Measurements from ENCODE around the gene ALKBH8.

ALKBH8 gene

GRCh38 chr11:107593951-107594350, 28.4 kb upstream of the ALKBH8 start:
- Histone ChIP-seq H4K8ac (ENCODE audit: low read length) (no peak overlapping the region), H3K27me3 (ENCODE audit: control insufficient read depth in 1 of 2, insufficient read depth in 1 of 2, low read length in 2 of 2) (peaks cover 57 to 67% of the 10 kb centered on the region in 2 experiments), H3K9me3 (ENCODE audit: control insufficient read depth, low read length) (no peaks in the 10 kb centered on the region), H3K23ac (ENCODE audit: low read length in 2 of 2) (no peak overlapping the region), H2BK12ac (ENCODE audit: low read length in 2 of 2) (no peak overlapping the region), H4K91ac (ENCODE audit: low read length) (no peak overlapping the region), H3K9ac (ENCODE audit: low read length) (no peak overlapping the region), H3K14ac (ENCODE audit: low read length in 2 of 2) (no peak overlapping the region), H3K4me3 (ENCODE audit: insufficient read depth in 1 of 2, low read depth in 1 of 2, low read length in 2 of 2) (no peak overlapping the region), H2AK5ac (ENCODE audit: low read length, severe bottlenecking) (no peak overlapping the region), H3K4me2 (ENCODE audit: low read length, poor library complexity, severe bottlenecking) (no peak overlapping the region), H2BK15ac (ENCODE audit: low read depth, poor library complexity, severe bottlenecking) (no peak overlapping the region), H2BK120ac (ENCODE audit: low read depth, low read length) (no peak overlapping the region), H3K4me1 (ENCODE audit: control insufficient read depth, insufficient read depth, low read depth, low read length) (peaks cover 17% of the 10 kb centered on the region), H3K36me3 (ENCODE audit: control insufficient read depth in 1 of 2, insufficient read depth in 2 of 2, low read depth in 1 of 2, low read length in 2 of 2) (no peaks in the 10 kb centered on the region), H3K4ac (ENCODE audit: low read depth in 1 of 2, low read length in 2 of 2) (no peak overlapping the region), H3K18ac (ENCODE audit: low read depth in 1 of 2, low read length in 2 of 2) (no peak overlapping the region), H3K27ac (ENCODE audit: low read length, poor library complexity, severe bottlenecking) (no peak overlapping the region), H3K79me1 (replicated peaks; ENCODE audit: low read length, poor library complexity, severe bottlenecking) (no peaks in the 10 kb centered on the region), H2AFZ (ENCODE audit: low read depth, low read length) (no peak overlapping the region), H2BK5ac (ENCODE audit: low read depth, low read length, poor library complexity, severe bottlenecking) (no peak overlapping the region)
- 15% methylated on average over 4 of the region's 4 CpGs for WGBS
- no peak for DNase-seq

- Histone ChIP-seq H4K8ac (ENCODE audit: low read length) (no peak overlapping the region), H3K27me3 (ENCODE audit: control insufficient read depth in 1 of 2, insufficient read depth in 1 of 2, low read length in 2 of 2) (peaks cover 65 to 69% of the 10 kb centered on the region in 2 experiments), H3K36me3 (ENCODE audit: control insufficient read depth in 1 of 2, insufficient read depth in 2 of 2, low read depth in 1 of 2, low read length in 2 of 2) (no peaks in the 10 kb centered on the region), H2BK12ac (ENCODE audit: low read length in 2 of 2) (no peak overlapping the region), H2BK15ac (ENCODE audit: low read depth, poor library complexity, severe bottlenecking) (no peak overlapping the region), H3K4me3 (ENCODE audit: insufficient read depth in 1 of 2, low read depth in 1 of 2, low read length in 2 of 2) (no peak overlapping the region), H3K23ac (ENCODE audit: low read length in 2 of 2) (no peak overlapping the region), H3K14ac (ENCODE audit: low read length in 2 of 2) (no peak overlapping the region), H3K27ac (ENCODE audit: low read length, poor library complexity, severe bottlenecking) (no peak overlapping the region), H4K91ac (ENCODE audit: low read length) (no peak overlapping the region), H3K4me1 (ENCODE audit: control insufficient read depth, insufficient read depth, low read depth, low read length) (peaks cover 17% of the 10 kb centered on the region), H3K9ac (ENCODE audit: low read length) (no peak overlapping the region), H3K9me3 (ENCODE audit: control insufficient read depth, low read length) (no peaks in the 10 kb centered on the region), H2BK120ac (ENCODE audit: low read depth, low read length) (no peak overlapping the region), H3K18ac (ENCODE audit: low read depth in 1 of 2, low read length in 2 of 2) (no peak overlapping the region), H3K79me1 (replicated peaks; ENCODE audit: low read length, poor library complexity, severe bottlenecking) (no peaks in the 10 kb centered on the region), H2AK5ac (ENCODE audit: low read length, severe bottlenecking) (no peak overlapping the region), H2BK5ac (ENCODE audit: low read depth, low read length, poor library complexity, severe bottlenecking) (no peak overlapping the region), H3K4ac (ENCODE audit: low read depth in 1 of 2, low read length in 2 of 2) (no peak overlapping the region), H3K4me2 (ENCODE audit: low read length, poor library complexity, severe bottlenecking) (no peak overlapping the region), H2AFZ (ENCODE audit: low read depth, low read length) (no peak overlapping the region)
- no peak for DNase-seq
- WGBS, result 55% methylated on average over 3 of the region's 5 CpGs
These were observed 27.3 kb upstream of the ALKBH8 start for GRCh38 chr11:107592813-107593212.

- no peak overlapping the region for H2AFZ ChIP-seq (ENCODE audit: low read depth, low read length)
- no peak overlapping the region for H3K18ac ChIP-seq (ENCODE audit: low read depth in 1 of 2, low read length in 2 of 2)
- H4K8ac ChIP-seq (ENCODE audit: low read length), result no peak overlapping the region
- H3K79me1 ChIP-seq (replicated peaks; ENCODE audit: low read length, poor library complexity, severe bottlenecking), result no peaks in the 10 kb centered on the region
- H3K23ac ChIP-seq (ENCODE audit: low read length in 2 of 2), result no peak overlapping the region
- no peak overlapping the region for H3K27ac ChIP-seq (ENCODE audit: low read length, poor library complexity, severe bottlenecking)
- no peak overlapping the region for H3K9ac ChIP-seq (ENCODE audit: low read length)
- H2BK15ac ChIP-seq (ENCODE audit: low read depth, poor library complexity, severe bottlenecking), result no peak overlapping the region
- H3K9me3 ChIP-seq (ENCODE audit: control insufficient read depth, low read length), result no peaks in the 10 kb centered on the region
- H2BK5ac ChIP-seq (ENCODE audit: low read depth, low read length, poor library complexity, severe bottlenecking), result no peak overlapping the region
- no peak for DNase-seq
- H3K4me2 ChIP-seq (ENCODE audit: low read length, poor library complexity, severe bottlenecking), result peak overlapping the region; percentile 67
- no peak overlapping the region for H2BK120ac ChIP-seq (ENCODE audit: low read depth, low read length)
- no peak overlapping the region for H3K14ac ChIP-seq (ENCODE audit: low read length in 2 of 2)
- WGBS, result 39% methylated on average over 2 of the region's 6 CpGs
- peak overlapping the region in 1 of 2 experiments; percentile 87 for H3K4me3 ChIP-seq (ENCODE audit: insufficient read depth in 1 of 2, low read depth in 1 of 2, low read length in 2 of 2)
- no peak overlapping the region for H4K91ac ChIP-seq (ENCODE audit: low read length)
- peaks cover 17% of the 10 kb centered on the region for H3K4me1 ChIP-seq (ENCODE audit: control insufficient read depth, insufficient read depth, low read depth, low read length)
- H2AK5ac ChIP-seq (ENCODE audit: low read length, severe bottlenecking), result no peak overlapping the region
- H3K27me3 ChIP-seq (ENCODE audit: control insufficient read depth in 1 of 2, insufficient read depth in 1 of 2, low read length in 2 of 2), result peaks cover 61 to 72% of the 10 kb centered on the region in 2 experiments
- no peak overlapping the region for H3K4ac ChIP-seq (ENCODE audit: low read depth in 1 of 2, low read length in 2 of 2)
- H2BK12ac ChIP-seq (ENCODE audit: low read length in 2 of 2), result no peak overlapping the region
- H3K36me3 ChIP-seq (ENCODE audit: control insufficient read depth in 1 of 2, insufficient read depth in 2 of 2, low read depth in 1 of 2, low read length in 2 of 2), result no peaks in the 10 kb centered on the region
These were observed 26.7 kb upstream of the ALKBH8 start for GRCh38 chr11:107592231-107592590.

- H3K4me2 ChIP-seq (ENCODE audit: low read length, poor library complexity, severe bottlenecking), result peak overlapping the region; percentile 67
- H3K27ac ChIP-seq (ENCODE audit: low read length, poor library complexity, severe bottlenecking), result no peak overlapping the region
- H4K91ac ChIP-seq (ENCODE audit: low read length), result no peak overlapping the region
- no peaks in the 10 kb centered on the region for H3K36me3 ChIP-seq (ENCODE audit: control insufficient read depth in 1 of 2, insufficient read depth in 2 of 2, low read depth in 1 of 2, low read length in 2 of 2)
- no peaks in the 10 kb centered on the region for H3K9me3 ChIP-seq (ENCODE audit: control insufficient read depth, low read length)
- no peak overlapping the region for H4K8ac ChIP-seq (ENCODE audit: low read length)
- WGBS, result 1% methylated on average over 46 of the region's 49 CpGs
- H2AK5ac ChIP-seq (ENCODE audit: low read length, severe bottlenecking), result no peak overlapping the region
- H3K14ac ChIP-seq (ENCODE audit: low read length in 2 of 2), result peak overlapping the region in 1 of 2 experiments; percentile 61
- H3K79me1 ChIP-seq (replicated peaks; ENCODE audit: low read length, poor library complexity, severe bottlenecking), result no peaks in the 10 kb centered on the region
- H3K23ac ChIP-seq (ENCODE audit: low read length in 2 of 2), result no peak overlapping the region
- peak overlapping the region; percentile 49 for H2AFZ ChIP-seq (ENCODE audit: low read depth, low read length)
- peak overlapping the region; percentile 73 for H3K9ac ChIP-seq (ENCODE audit: low read length)
- H2BK12ac ChIP-seq (ENCODE audit: low read length in 2 of 2), result no peak overlapping the region
- no peak overlapping the region for H3K4ac ChIP-seq (ENCODE audit: low read depth in 1 of 2, low read length in 2 of 2)
- peak overlapping the region; percentile 56 to 87 for H3K4me3 ChIP-seq (ENCODE audit: insufficient read depth in 1 of 2, low read depth in 1 of 2, low read length in 2 of 2)
- H2BK15ac ChIP-seq (ENCODE audit: low read depth, poor library complexity, severe bottlenecking), result peak overlapping the region; percentile 61
- no peak overlapping the region for H2BK5ac ChIP-seq (ENCODE audit: low read depth, low read length, poor library complexity, severe bottlenecking)
- H3K18ac ChIP-seq (ENCODE audit: low read depth in 1 of 2, low read length in 2 of 2), result no peak overlapping the region
- peak; percentile 36 for DNase-seq
- no peak overlapping the region for H2BK120ac ChIP-seq (ENCODE audit: low read depth, low read length)
- peaks cover 17% of the 10 kb centered on the region for H3K4me1 ChIP-seq (ENCODE audit: control insufficient read depth, insufficient read depth, low read depth, low read length)
- peaks cover 55 to 73% of the 10 kb centered on the region in 2 experiments for H3K27me3 ChIP-seq (ENCODE audit: control insufficient read depth in 1 of 2, insufficient read depth in 1 of 2, low read length in 2 of 2)
These were observed 26.1 kb upstream of the ALKBH8 start for GRCh38 chr11:107591378-107592230.

Data from mesenchymal stem cell (in vitro differentiated cells and primary cell).